Measurements from ENCODE around the gene MYO1A.

- TF ChIP-seq CTCF (IDR thresholded peaks at IDR 0.05), result no peak
- no peak for TF ChIP-seq ZFX (IDR thresholded peaks at IDR 0.05; ENCODE audit: borderline replicate concordance)
Observed at GRCh38 chr12:57051011-57051410, 1.1 kb upstream of the MYO1A start.

All from 22Rv1 (cell line).